Measurements from ENCODE around the gene FEM1B.

DNA sequence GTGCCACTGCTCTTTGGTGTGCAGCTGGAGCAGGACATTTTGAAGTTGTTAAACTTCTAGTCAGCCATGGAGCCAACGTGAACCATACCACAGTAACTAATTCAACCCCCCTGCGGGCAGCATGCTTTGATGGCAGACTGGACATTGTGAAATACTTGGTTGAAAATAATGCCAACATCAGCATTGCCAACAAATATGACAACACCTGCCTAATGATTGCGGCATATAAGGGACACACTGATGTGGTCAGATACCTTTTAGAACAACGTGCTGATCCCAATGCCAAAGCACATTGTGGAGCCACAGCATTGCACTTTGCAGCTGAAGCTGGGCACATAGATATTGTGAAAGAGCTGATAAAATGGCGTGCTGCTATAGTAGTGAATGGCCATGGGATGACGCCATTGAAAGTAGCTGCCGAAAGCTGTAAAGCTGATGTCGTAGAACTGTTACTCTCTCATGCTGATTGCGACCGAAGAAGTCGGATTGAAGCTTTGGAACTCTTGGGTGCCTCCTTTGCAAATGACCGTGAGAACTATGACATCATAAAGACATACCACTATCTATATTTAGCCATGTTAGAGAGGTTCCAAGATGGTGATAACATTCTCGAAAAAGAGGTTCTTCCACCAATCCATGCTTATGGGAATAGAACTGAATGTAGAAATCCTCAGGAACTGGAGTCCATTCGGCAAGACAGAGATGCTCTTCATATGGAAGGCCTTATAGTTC, 12.2 kb downstream of the FEM1B start:
- TF ChIP-seq POLR2AphosphoS5 (IDR thresholded peaks at IDR 0.05; ENCODE audit: low read depth, low read length) (no peak), PAX5 (IDR thresholded peaks at IDR 0.05; ENCODE audit: insufficient read depth, low read length, severe bottlenecking) (no peak), POU2F2 (IDR thresholded peaks at IDR 0.05; ENCODE audit: low read depth, low read length) (no peak)
